ENCODE measurements around the gene IL3RA. TPM values are rescaled to one million over a fixed set of nuclear protein-coding genes. Genes with fewer than 3 reads are reported as not detected.
"Not testable (repeated sequence)": the region's sequence is repeated elsewhere in the genome, so short reads cannot be mapped to it uniquely, and the experiment has no call there.

The IL3RA gene
- total RNA-seq, 2 experiments from 2014 or later = 0.37 to 0.63 TPM

DNA sequence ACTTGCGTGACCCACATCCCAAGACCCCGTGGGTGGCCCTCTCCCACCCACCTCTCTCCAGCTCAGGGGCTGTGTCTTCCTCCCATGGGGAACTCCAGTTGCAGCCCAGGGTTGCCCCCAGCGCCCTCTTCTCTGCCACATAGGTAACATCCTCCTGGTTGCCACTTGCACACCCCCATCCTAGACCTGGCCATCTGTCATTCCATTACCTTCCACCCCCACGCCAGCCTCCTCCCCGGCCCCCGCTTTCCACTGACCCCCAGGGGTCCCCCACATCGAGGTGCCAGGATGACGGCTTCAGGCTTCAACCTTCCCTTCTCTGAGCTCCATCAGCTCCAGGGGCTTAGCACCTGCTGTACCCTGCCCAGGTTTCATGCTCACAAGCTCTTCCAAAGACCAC is 28.1 kb upstream of the IL3RA start:
- Mint-ChIP-seq H3K4me1 (no peaks in the 10 kb centered on the region), H3K9me3 (ENCODE audit: low read depth) (peaks cover 3% of the 10 kb centered on the region), H3K36me3 (ENCODE audit: low read depth) (no peaks in the 10 kb centered on the region), H3K27ac (no peak overlapping the region), H3K4me3 (no peak overlapping the region), H3K27me3 (no peaks in the 10 kb centered on the region)
- ChIA-PET CTCF (no interaction called here), POLR2A (no interaction called here)
- intact Hi-C loops (cut with DNase I, micrococcal nuclease) = no loop called here
- no peak for DNase-seq
- no peak for ATAC-seq

GRCh38 chrX:1308917-1309316 is 27.7 kb upstream of the IL3RA start:
- intact Hi-C loops (cut with DNase I, micrococcal nuclease); ATAC-seq; H3K27ac Mint-ChIP-seq: not testable (repeated sequence)

GRCh38 chrX:1313788-1314187 is 22.8 kb upstream of the IL3RA start:
- H3K4me1 Mint-ChIP-seq = peaks cover 6% of the 10 kb centered on the region
- H3K27ac Mint-ChIP-seq = no peak overlapping the region
- H3K4me3 Mint-ChIP-seq = no peak overlapping the region
- ChIA-PET CTCF (no interaction called here), POLR2A (no interaction called here)
- no peaks in the 10 kb centered on the region for H3K36me3 Mint-ChIP-seq (ENCODE audit: low read depth)
- H3K9me3 Mint-ChIP-seq (ENCODE audit: low read depth) = no peaks in the 10 kb centered on the region
- ATAC-seq = no peak
- H3K27me3 Mint-ChIP-seq = peaks cover 5% of the 10 kb centered on the region
- no peak for DNase-seq
- intact Hi-C loops (cut with DNase I, micrococcal nuclease) = no loop called here

More at GRCh38 chrX:1308917-1309316, 27.7 kb upstream of the IL3RA start:
- H3K9me3 Mint-ChIP-seq (ENCODE audit: low read depth); H3K36me3 Mint-ChIP-seq (ENCODE audit: low read depth); DNase-seq; H3K4me1 Mint-ChIP-seq; H3K27me3 Mint-ChIP-seq; POLR2A ChIA-PET; CTCF ChIA-PET; H3K4me3 Mint-ChIP-seq: not testable (repeated sequence)

DNA sequence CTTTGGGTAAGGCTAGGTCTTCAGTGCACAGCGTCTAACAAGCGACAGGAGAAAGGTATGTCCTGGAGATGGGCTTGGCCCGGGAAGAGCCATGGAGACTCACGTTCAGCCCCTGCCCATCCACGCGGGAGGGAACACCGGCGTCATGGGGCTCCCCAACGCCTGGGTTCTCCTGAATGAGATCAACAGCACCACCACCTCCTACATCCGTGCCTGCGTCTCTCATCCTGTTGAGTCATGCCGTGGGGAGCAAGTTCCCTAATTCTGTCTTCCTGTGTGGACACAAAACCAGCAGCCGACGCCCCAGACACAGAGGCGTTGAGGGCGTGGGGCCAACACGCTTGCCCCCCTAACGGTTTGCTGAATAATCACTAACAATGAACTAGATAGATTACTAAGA is 20.1 kb upstream of the IL3RA start:
- no peak overlapping the region for H3K4me3 Mint-ChIP-seq
- ChIA-PET CTCF (no interaction called here), POLR2A (no interaction called here)
- H3K9me3 Mint-ChIP-seq (ENCODE audit: low read depth) = no peaks in the 10 kb centered on the region
- no peak overlapping the region for H3K27ac Mint-ChIP-seq
- DNase-seq (peak; percentile 62), ATAC-seq (peak; percentile 81)
- intact Hi-C loops (cut with DNase I, micrococcal nuclease) = no loop called here
- no peaks in the 10 kb centered on the region for H3K36me3 Mint-ChIP-seq (ENCODE audit: low read depth)
- H3K4me1 Mint-ChIP-seq = peaks cover 14% of the 10 kb centered on the region
- H3K27me3 Mint-ChIP-seq = peaks cover 7% of the 10 kb centered on the region

GRCh38 chrX:1321674-1322073 is 14.9 kb upstream of the IL3RA start:
- no peaks in the 10 kb centered on the region for H3K9me3 Mint-ChIP-seq (ENCODE audit: low read depth)
- H3K4me3 Mint-ChIP-seq = no peak overlapping the region
- ATAC-seq (no peak), DNase-seq (peak; percentile 40)
- H3K27me3 Mint-ChIP-seq = peaks cover 11% of the 10 kb centered on the region
- intact Hi-C loops (cut with DNase I, micrococcal nuclease) = loop anchor here (2.0 to 10.0 kb wide), 6 partner anchors 71 to 1273 kb away; partner anchors contain the start of genes P2RY8 (in 1 of the 2) and SLC25A6 (in 1 of the 2)
- H3K27ac Mint-ChIP-seq = no peak overlapping the region
- H3K4me1 Mint-ChIP-seq = peaks cover 19% of the 10 kb centered on the region
- H3K36me3 Mint-ChIP-seq (ENCODE audit: low read depth) = no peaks in the 10 kb centered on the region
- ChIA-PET POLR2A (no interaction called here), CTCF (no interaction called here)

GRCh38 chrX:1322393-1322792 is 14.2 kb upstream of the IL3RA start:
- intact Hi-C loops (cut with DNase I, micrococcal nuclease) = loop anchor here (2.0 to 10.0 kb wide), 6 partner anchors 70 to 1272 kb away; partner anchors contain the start of genes P2RY8 (in 1 of the 2) and SLC25A6 (in 1 of the 2)
- Mint-ChIP-seq H3K9me3 (ENCODE audit: low read depth) (no peaks in the 10 kb centered on the region), H3K4me1 (peaks cover 18% of the 10 kb centered on the region), H3K27me3 (peaks cover 11% of the 10 kb centered on the region), H3K4me3 (no peak overlapping the region), H3K36me3 (ENCODE audit: low read depth) (no peaks in the 10 kb centered on the region), H3K27ac (peak overlapping the region; percentile 76)
- POLR2A ChIA-PET = no interaction called here
- CTCF ChIA-PET = no interaction called here
- ATAC-seq (peak; percentile 72), DNase-seq (peak; percentile 82)

DNA sequence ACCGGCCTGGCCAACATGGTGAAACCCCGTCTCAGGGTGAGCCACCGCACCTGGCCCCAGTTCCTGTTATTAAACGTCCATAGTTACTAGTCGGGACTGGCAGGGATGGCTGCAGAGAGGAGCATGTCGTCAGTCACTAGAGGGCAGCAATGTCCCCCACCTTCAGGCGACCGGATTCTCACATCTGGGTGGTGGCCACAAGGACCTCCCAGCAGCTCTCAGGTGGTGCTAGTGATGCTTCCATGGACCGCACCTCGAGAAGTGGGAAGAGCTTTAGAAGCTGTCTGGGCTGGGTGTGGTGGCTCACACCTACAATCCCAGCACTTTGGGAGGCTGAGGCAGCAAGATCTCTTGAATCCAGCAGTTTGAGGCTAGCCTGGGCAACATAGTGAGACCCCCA is 13.3 kb upstream of the IL3RA start:
- ATAC-seq (peak; percentile 78), DNase-seq (peak; percentile 78)
- no peak overlapping the region for H3K4me3 Mint-ChIP-seq
- H3K36me3 Mint-ChIP-seq (ENCODE audit: low read depth) = no peaks in the 10 kb centered on the region
- peak overlapping the region; percentile 51 for H3K27ac Mint-ChIP-seq
- no peaks in the 10 kb centered on the region for H3K9me3 Mint-ChIP-seq (ENCODE audit: low read depth)
- peaks cover 18% of the 10 kb centered on the region for H3K4me1 Mint-ChIP-seq
- intact Hi-C loops (cut with DNase I, micrococcal nuclease) = loop anchor here (2.0 to 10.0 kb wide), 6 partner anchors 69 to 1271 kb away; partner anchors contain the start of genes P2RY8 (in 1 of the 2) and SLC25A6 (in 1 of the 2)
- ChIA-PET CTCF (no interaction called here), POLR2A (no interaction called here)
- H3K27me3 Mint-ChIP-seq = peaks cover 8% of the 10 kb centered on the region

DNA sequence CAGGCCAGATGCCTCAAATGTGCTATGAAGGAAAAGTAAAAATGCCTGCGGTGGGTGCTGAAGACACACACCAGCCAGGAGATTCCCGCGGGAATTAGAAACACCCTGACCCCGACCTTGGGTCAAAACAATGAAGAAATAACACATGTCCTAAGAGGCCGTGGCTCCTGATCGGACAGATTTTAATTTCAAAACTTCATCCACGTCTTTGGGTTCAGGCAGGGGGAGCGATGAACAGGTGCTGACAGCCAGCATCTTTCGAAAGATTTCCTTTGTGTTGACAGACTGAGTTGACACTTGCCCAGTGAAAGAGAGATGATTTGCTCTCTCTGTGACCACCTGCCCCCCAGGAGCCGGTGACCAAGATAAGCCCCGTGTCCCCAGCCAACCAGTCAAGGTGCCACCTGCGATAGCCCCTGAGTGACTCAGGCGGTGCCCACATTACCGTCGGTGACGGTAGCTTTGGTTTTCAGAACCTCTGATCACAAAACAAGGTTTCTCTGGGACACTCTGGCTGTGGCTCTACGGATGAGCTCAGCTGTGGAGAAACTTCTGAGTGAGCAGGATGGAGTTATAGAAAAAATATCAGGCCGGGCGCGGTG is 11.0 kb upstream of the IL3RA start:
- ATAC-seq (no peak), DNase-seq (no peak)
- Mint-ChIP-seq H3K36me3 (ENCODE audit: low read depth) (no peaks in the 10 kb centered on the region), H3K4me1 (peaks cover 12% of the 10 kb centered on the region), H3K27ac (no peak overlapping the region), H3K4me3 (no peak overlapping the region), H3K9me3 (ENCODE audit: low read depth) (no peaks in the 10 kb centered on the region), H3K27me3 (peaks cover 6% of the 10 kb centered on the region)
- POLR2A ChIA-PET = no interaction called here
- CTCF ChIA-PET = no interaction called here
- intact Hi-C loops (cut with DNase I, micrococcal nuclease) = loop anchor here in 1 of 2 experiments (10.0 kb wide), 1 partner anchor 1269 kb away; no protein-coding TSS in a partner anchor

GRCh38 chrX:1327651-1328304 is 8.8 kb upstream of the IL3RA start:
- Mint-ChIP-seq H3K4me3 (no peak overlapping the region), H3K9me3 (ENCODE audit: low read depth) (no peaks in the 10 kb centered on the region), H3K36me3 (ENCODE audit: low read depth) (no peaks in the 10 kb centered on the region), H3K4me1 (peaks cover 5% of the 10 kb centered on the region), H3K27me3 (peaks cover 5% of the 10 kb centered on the region), H3K27ac (no peak overlapping the region)
- CTCF ChIA-PET = no interaction called here
- ATAC-seq (no peak), DNase-seq (no peak)
- POLR2A ChIA-PET = no interaction called here
- intact Hi-C loops (cut with DNase I, micrococcal nuclease) = loop anchor here in 1 of 2 experiments (10.0 kb wide), 1 partner anchor 1267 kb away; no protein-coding TSS in a partner anchor

DNA sequence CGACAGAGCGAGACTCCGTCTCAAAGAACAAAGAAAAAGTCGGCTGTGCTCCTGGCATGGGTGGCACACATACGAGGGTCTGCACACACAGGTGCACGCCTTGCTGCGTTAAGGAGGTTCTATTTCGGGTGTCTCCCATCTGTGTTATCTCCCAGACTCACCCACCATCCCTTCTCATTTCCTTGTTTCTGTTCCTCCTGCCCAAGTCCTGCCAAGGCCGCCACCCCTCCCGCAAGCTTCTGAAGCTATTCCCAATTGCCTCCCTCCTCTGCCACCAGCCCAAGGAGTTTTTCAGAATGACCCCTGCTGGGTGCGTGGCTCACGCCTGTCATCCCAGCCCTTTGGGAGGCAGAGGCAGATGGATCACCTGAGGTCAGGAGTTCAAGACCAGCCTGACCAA is 6.0 kb upstream of the IL3RA start:
- POLR2A ChIA-PET = no interaction called here
- no peaks in the 10 kb centered on the region for H3K4me1 Mint-ChIP-seq
- no peak overlapping the region for H3K4me3 Mint-ChIP-seq
- CTCF ChIA-PET = no interaction called here
- H3K27ac Mint-ChIP-seq = no peak overlapping the region
- peaks cover 8% of the 10 kb centered on the region for H3K27me3 Mint-ChIP-seq
- intact Hi-C loops (cut with DNase I, micrococcal nuclease) = no loop called here
- no peaks in the 10 kb centered on the region for H3K9me3 Mint-ChIP-seq (ENCODE audit: low read depth)
- H3K36me3 Mint-ChIP-seq (ENCODE audit: low read depth) = no peaks in the 10 kb centered on the region
- ATAC-seq (no peak), DNase-seq (no peak)

DNA sequence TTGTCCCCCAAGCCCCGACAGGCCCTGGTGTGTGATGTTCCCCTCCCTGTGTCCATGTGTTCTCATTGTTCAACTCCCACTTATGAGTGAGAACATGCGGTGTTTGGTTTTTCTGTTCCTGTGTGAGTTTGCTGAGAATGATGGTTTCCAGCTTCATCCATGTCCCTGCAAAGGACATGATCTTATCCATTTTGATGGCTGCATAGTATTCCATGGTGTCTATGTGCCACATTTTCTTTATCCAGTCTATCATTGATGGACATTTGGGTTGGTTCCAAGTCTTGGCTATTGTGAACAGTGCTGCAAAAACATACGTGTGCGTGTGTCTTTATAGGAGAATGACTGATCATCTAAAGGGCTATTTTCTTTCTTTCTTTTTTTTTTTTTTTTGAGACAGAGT is 4.2 kb upstream of the IL3RA start:
- H3K27me3 Mint-ChIP-seq = peaks cover 15% of the 10 kb centered on the region

GRCh38 chrX:1334854-1335253 is 1.7 kb upstream of the IL3RA start:
- DNase-seq = no peak
- intact Hi-C loops (cut with DNase I, micrococcal nuclease) = no loop called here
- ChIA-PET POLR2A (no interaction called here), CTCF (no interaction called here)
- no peak overlapping the region for H3K27ac Mint-ChIP-seq
- H3K9me3 Mint-ChIP-seq (ENCODE audit: low read depth) = peaks cover 5% of the 10 kb centered on the region
- H3K4me1 Mint-ChIP-seq = peaks cover 11% of the 10 kb centered on the region
- H3K4me3 Mint-ChIP-seq = no peak overlapping the region
- peaks cover 16% of the 10 kb centered on the region for H3K27me3 Mint-ChIP-seq
- no peak for ATAC-seq
- no peaks in the 10 kb centered on the region for H3K36me3 Mint-ChIP-seq (ENCODE audit: low read depth)

More for the DNA sequence above, 4.2 kb upstream of the IL3RA start:
- peaks cover 11% of the 10 kb centered on the region for H3K4me1 Mint-ChIP-seq
- H3K27ac Mint-ChIP-seq; H3K9me3 Mint-ChIP-seq (ENCODE audit: low read depth); H3K36me3 Mint-ChIP-seq (ENCODE audit: low read depth); DNase-seq; POLR2A ChIA-PET; H3K4me3 Mint-ChIP-seq; ATAC-seq; intact Hi-C loops (cut with DNase I, micrococcal nuclease); CTCF ChIA-PET: not testable (repeated sequence)
